SK-N-SH (cell line): Measurements from ENCODE around the gene GAS6. TPM values are rescaled to one million over a fixed set of nuclear protein-coding genes. Genes with fewer than 3 reads are reported as not detected.
A peak's percentile ranks its signal among the peaks of the same experiment; 100 is the strongest.

Experiments
- CTCF ChIA-PET: fragments of 300-600, 350-600 bp; formaldehyde crosslinking; extraction: SDS; loops from one replicate; lab custom pipeline; 2021; lab: Yijun Ruan, JAX
- POLR2A ChIA-PET: fragments of 350-600 bp; sonication (Branson Sonifier 250); formaldehyde crosslinking; extraction: SDS; loops from one replicate; lab custom pipeline; 2020; ENCODE audit warnings: antibody characterized with exemption, inconsistent platforms; lab: Yijun Ruan, JAX
- DNase-seq: peaks from one replicate; pipeline ENCODE4 v3.0.0; 2012
- H2AFZ ChIP-seq: fragments of 200-600 bp; sonication (generic); 2 replicates; pipeline ENCODE4 v1.8.1; 2016; ENCODE audit warnings: antibody characterized with exemption, mild to moderate bottlenecking, low read depth
- H3F3A ChIP-seq: fragments of 200-600 bp; sonication (generic); replicated peaks from 2 replicates; pipeline ENCODE3; 2016; ENCODE audit warnings: antibody characterized with exemption, mild to moderate bottlenecking; ENCODE audit not compliant: insufficient read depth
- H3K27ac ChIP-seq, 2 experiments: fragments of 200-500 bp in 1 of 2; fragments of 200-600 bp in 1 of 2; sonication (Bioruptor generic) in 1 of 2; sonication (generic), shearing (Covaris generic) in 1 of 2; 2 replicates each; pipeline versions ENCODE4 v1.5.1 to v1.6.1; 2014 to 2016; ENCODE audit warnings: low read depth in 2 of 2, inconsistent platforms in 1 of 2, low read length in 1 of 2, mild to moderate bottlenecking in 1 of 2, mixed read lengths in 1 of 2
- H3K27me3 ChIP-seq: fragments of 200-600 bp; sonication (generic), shearing (Covaris generic); 2 replicates; pipeline ENCODE4 v1.6.1; 2016; ENCODE audit warnings: mixed run types; ENCODE audit not compliant: insufficient read depth
- H3K36me3 ChIP-seq, 2 experiments: fragments of 200-500 bp in 1 of 2; fragments of 200-600 bp in 1 of 2; sonication (Bioruptor generic) in 1 of 2; sonication (generic) in 1 of 2; replicated peaks in 1 of 2; 2 replicates each; pipeline versions ENCODE3 to v1.5.1; 2014 to 2016; ENCODE audit warnings: low read length in 1 of 2, mild to moderate bottlenecking in 1 of 2; ENCODE audit not compliant: insufficient read depth in 2 of 2, control insufficient read depth in 1 of 2
- H3K4me1 ChIP-seq, 2 experiments: fragments of 200-500 bp in 1 of 2; fragments of 200-600 bp in 1 of 2; sonication (Bioruptor generic) in 1 of 2; sonication (generic), shearing (Covaris generic) in 1 of 2; 2 replicates each; pipeline versions ENCODE4 v1.5.1 to v1.6.1; 2014 to 2016; ENCODE audit warnings: low read depth in 1 of 2, low read length in 1 of 2, mixed run types in 1 of 2; ENCODE audit not compliant: insufficient read depth in 2 of 2, control insufficient read depth in 1 of 2
- H3K4me2 ChIP-seq: fragments of 200-600 bp; sonication (generic), shearing (Covaris generic); 2 replicates; pipeline ENCODE4 v1.6.1; 2017; ENCODE audit warnings: mixed run types
- H3K4me3 ChIP-seq, 2 experiments: fragments of 200-500 bp in 1 of 2; fragments of 200-600 bp in 1 of 2; sonication (Bioruptor generic) in 1 of 2; sonication (generic), shearing (Covaris generic) in 1 of 2; 2 replicates each; pipeline versions ENCODE4 v1.5.1 to v1.8.1; 2014 to 2016; ENCODE audit warnings: low read depth in 2 of 2, inconsistent platforms in 1 of 2, low read length in 1 of 2, mild to moderate bottlenecking in 1 of 2, mixed read lengths in 1 of 2, moderate library complexity in 1 of 2
- H3K79me2 ChIP-seq: fragments of 200-600 bp; sonication (generic); 2 replicates; pipeline ENCODE4 v1.8.1; 2017; ENCODE audit warnings: mild to moderate bottlenecking; ENCODE audit not compliant: insufficient read depth
- H3K9ac ChIP-seq: fragments of 200-600 bp; sonication (generic); 2 replicates; pipeline ENCODE4 v1.6.1; 2017; ENCODE audit warnings: mixed run types
- H3K9me2 ChIP-seq: fragments of 200-600 bp; sonication (generic); 2 replicates; pipeline ENCODE4 v1.6.1; 2017; ENCODE audit warnings: mixed run types
- H3K9me3 ChIP-seq: fragments of 200-600 bp; sonication (generic); 2 replicates; pipeline ENCODE4 v1.6.1; 2017; ENCODE audit warnings: mixed run types, mild to moderate bottlenecking, moderate library complexity
- H4K20me1 ChIP-seq: fragments of 200-600 bp; sonication (generic); 2 replicates; pipeline ENCODE4 v1.6.1; 2017; ENCODE audit warnings: mild to moderate bottlenecking, mixed run types; ENCODE audit not compliant: insufficient read depth
- CHD2 ChIP-seq: fragments of 150-350 bp; IDR thresholded peaks from 2 replicates; pipeline ENCODE4 v1.6.1; 2018; ENCODE audit warnings: low read length; ENCODE audit not compliant: partially characterized antibody
- ELF1 ChIP-seq: IDR thresholded peaks from 2 replicates; pipeline ENCODE4 v1.4.0; 2012
- FOSL2 ChIP-seq: IDR thresholded peaks from 2 replicates; pipeline ENCODE4 v1.4.0; 2012; ENCODE audit warnings: low read depth, mild to moderate bottlenecking, moderate library complexity, borderline replicate concordance
- FOXJ3 ChIP-seq: sonication (generic); formaldehyde crosslinking; IDR thresholded peaks from 2 replicates; pipeline ENCODE4 v1.5.1; 2020; ENCODE audit warnings: mild to moderate bottlenecking, missing genetic modification reagents
- GABPA ChIP-seq: IDR thresholded peaks from 2 replicates; pipeline ENCODE4 v1.4.0; 2012; ENCODE audit warnings: low read depth, mild to moderate bottlenecking
- GATA2 ChIP-seq: sonication (generic); formaldehyde crosslinking; IDR thresholded peaks from 2 replicates; pipeline ENCODE4 v1.5.0; 2020; ENCODE audit warnings: mild to moderate bottlenecking, missing genetic modification reagents
- JUND ChIP-seq: IDR thresholded peaks from 2 replicates; pipeline ENCODE4 v1.4.0; 2012
- MEF2A ChIP-seq: IDR thresholded peaks from 2 replicates; pipeline ENCODE4 v1.4.0; 2012; ENCODE audit warnings: low read depth, borderline replicate concordance
- NFIC ChIP-seq: IDR thresholded peaks from 2 replicates; pipeline ENCODE4 v1.4.0; 2012; ENCODE audit warnings: borderline replicate concordance
- NRF1 ChIP-seq: IDR thresholded peaks from 2 replicates; pipeline ENCODE4 v1.6.1; 2012; ENCODE audit warnings: low read depth, mild to moderate bottlenecking, low read length
- POLR2AphosphoS5 ChIP-seq: IDR thresholded peaks from 2 replicates; pipeline ENCODE4 v1.6.1; 2012; ENCODE audit warnings: low read depth, low read length
- RXRA ChIP-seq: IDR thresholded peaks from 2 replicates; pipeline ENCODE4 v1.4.0; 2012; ENCODE audit warnings: low read depth, mild to moderate bottlenecking, borderline replicate concordance
- TCF12 ChIP-seq: IDR thresholded peaks from 2 replicates; pipeline ENCODE4 v1.4.0; 2012
- TEAD4 ChIP-seq: IDR thresholded peaks from 2 replicates; pipeline ENCODE4 v1.4.0; 2012; ENCODE audit warnings: mild to moderate bottlenecking, borderline replicate concordance; ENCODE audit not compliant: insufficient read depth
- WGBS: methylation state at CpG from one replicate; pipeline ENCODE4 v1.1.6; 2017; ENCODE audit warnings: low lambda C conversion rate; 5-methylcytosine and 5-hydroxymethylcytosine counted together
- polyA plus RNA-seq, 3 experiments: library from polyadenylated mRNA; depleted of rRNA; stranded (reverse); fragments of >200 nt; gene quantifications; 2 replicates each; pipeline ENCODE4 v1.2.3, GENCODE V29; 2012
- TF ChIP-seq, protein P1 (sequence below): fragments of 200-600 bp; sonication (generic); IDR thresholded peaks from 2 replicates; pipeline ENCODE4 v1.6.1; 2017; ENCODE audit warnings: antibody characterized with exemption, mild to moderate bottlenecking, moderate library complexity
- TF ChIP-seq, protein P2 (sequence below): IDR thresholded peaks from 2 replicates; pipeline ENCODE4 v1.4.0; 2012; ENCODE audit warnings: low read depth
- TF ChIP-seq, protein P3 (sequence below): fragments of 150-350 bp; IDR thresholded peaks from 2 replicates; pipeline ENCODE4 v1.6.1; 2016; ENCODE audit warnings: mild to moderate bottlenecking, low read depth, low read length
- TF ChIP-seq, protein P4 (sequence below): fragments of 150-350 bp; IDR thresholded peaks from 2 replicates; pipeline ENCODE4 v1.6.1; 2017; ENCODE audit warnings: antibody characterized with exemption, low read length, low read depth, borderline replicate concordance
- TF ChIP-seq, protein P5 (sequence below): IDR thresholded peaks from 2 replicates; pipeline ENCODE4; 2012

The GAS6 gene
- polyA plus RNA-seq, 1 of the 3 experiments (the other 2 are of a cell fraction) = 380 TPM

DNA sequence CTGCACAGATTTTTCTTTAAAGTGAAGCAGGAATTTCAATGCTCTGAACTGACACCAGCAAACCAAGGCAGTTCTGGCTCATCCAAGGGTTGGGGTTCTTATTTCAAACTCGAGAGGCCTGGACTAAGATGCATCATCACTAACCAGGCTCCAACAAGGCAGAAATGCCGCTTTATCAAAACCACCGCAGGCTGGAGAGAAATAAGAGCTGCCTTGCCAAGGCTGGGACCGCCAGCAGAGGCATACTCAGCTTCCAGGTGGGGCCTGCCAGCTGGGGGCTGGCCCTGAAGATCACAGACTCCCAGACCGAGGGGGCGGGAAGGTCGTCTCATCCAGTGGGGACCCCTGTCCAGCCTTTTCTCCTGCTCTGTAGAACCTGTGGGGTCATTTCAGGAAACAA is 37.4 kb upstream of the GAS6 start (continued):
- TF ChIP-seq, protein P1, sequence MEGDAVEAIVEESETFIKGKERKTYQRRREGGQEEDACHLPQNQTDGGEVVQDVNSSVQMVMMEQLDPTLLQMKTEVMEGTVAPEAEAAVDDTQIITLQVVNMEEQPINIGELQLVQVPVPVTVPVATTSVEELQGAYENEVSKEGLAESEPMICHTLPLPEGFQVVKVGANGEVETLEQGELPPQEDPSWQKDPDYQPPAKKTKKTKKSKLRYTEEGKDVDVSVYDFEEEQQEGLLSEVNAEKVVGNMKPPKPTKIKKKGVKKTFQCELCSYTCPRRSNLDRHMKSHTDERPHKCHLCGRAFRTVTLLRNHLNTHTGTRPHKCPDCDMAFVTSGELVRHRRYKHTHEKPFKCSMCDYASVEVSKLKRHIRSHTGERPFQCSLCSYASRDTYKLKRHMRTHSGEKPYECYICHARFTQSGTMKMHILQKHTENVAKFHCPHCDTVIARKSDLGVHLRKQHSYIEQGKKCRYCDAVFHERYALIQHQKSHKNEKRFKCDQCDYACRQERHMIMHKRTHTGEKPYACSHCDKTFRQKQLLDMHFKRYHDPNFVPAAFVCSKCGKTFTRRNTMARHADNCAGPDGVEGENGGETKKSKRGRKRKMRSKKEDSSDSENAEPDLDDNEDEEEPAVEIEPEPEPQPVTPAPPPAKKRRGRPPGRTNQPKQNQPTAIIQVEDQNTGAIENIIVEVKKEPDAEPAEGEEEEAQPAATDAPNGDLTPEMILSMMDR = no peak

DNA sequence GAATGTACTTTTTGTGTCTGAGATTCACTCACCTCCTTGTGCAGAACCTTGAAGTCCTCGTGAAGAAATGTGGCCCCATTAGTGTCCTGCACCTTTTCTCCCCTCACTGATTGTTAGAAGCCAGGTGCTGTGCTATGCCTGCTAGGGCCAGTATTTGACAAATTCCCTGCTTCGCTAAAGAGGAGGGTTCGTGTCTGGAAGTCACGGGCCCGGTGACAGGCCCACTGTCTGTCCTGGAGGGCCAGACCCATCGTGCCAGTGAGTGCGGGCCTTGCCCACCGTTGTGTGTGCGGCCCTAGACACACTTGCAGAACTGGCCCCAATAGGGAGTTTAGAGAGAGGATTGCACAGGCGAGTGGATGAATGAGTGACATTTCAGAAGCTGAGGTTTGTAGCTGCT is 36.8 kb upstream of the GAS6 start:
- Histone ChIP-seq H3K27me3 (no peaks in the 10 kb centered on the region), H3K9ac (no peak overlapping the region), H3K4me3 (no peak overlapping the region), H2AFZ (no peak overlapping the region), H3K27ac (peak overlapping the region in 1 of 2 experiments; percentile 15; a peak in 1 of 4 replicates), H3K36me3 (no peaks in the 10 kb centered on the region), H3K79me2 (no peaks in the 10 kb centered on the region), H4K20me1 (no peaks in the 10 kb centered on the region), H3K4me2 (no peak overlapping the region), H3K4me1 (peaks cover 0 to 28% of the 10 kb centered on the region in 2 experiments; a peak in 2 of 4 replicates), H3K9me2 (no peaks in the 10 kb centered on the region), H3F3A (peaks cover 33% of the 10 kb centered on the region), H3K9me3 (no peaks in the 10 kb centered on the region)
- ChIA-PET CTCF (interaction anchor here (0.6 kb wide), 1 partner anchor 28 kb away, joined by 3 read pairs; no protein-coding TSS in a partner anchor), POLR2A (no interaction called here)
- TF ChIP-seq FOXJ3 (CRISPR knock-in tag) (no peak), JUND (no peak), GABPA (no peak), ELF1 (no peak), FOSL2 (no peak), CHD2 (no peak), TEAD4 (no peak)
- TF ChIP-seq, protein P2, sequence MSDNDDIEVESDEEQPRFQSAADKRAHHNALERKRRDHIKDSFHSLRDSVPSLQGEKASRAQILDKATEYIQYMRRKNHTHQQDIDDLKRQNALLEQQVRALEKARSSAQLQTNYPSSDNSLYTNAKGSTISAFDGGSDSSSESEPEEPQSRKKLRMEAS = no peak
- WGBS = 85% methylated on average over 10 of the region's 10 CpGs
- DNase-seq = no peak

DNA sequence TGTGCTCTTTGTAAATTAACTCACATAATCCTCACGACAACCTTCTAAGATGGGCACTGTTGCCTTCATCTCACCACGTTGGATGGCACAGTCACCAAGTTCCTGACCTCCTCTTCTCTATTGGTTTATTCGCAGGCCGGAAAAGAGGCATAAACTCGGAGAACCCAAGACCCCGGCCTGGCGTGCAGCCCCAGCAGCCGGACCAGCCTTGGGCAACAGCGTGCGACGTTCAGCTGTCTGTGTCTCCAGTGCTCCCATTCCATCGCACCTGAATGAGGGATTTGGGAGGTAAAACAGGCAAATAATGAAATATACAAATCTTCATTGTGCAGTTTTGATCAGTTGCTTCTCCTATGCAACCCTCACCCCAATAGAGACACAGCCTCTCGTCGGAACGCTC is 34.5 kb upstream of the GAS6 start:
- H3K4me1 ChIP-seq = peaks cover 0 to 32% of the 10 kb centered on the region in 2 experiments; a peak in 2 of 4 replicates
- H3K9me3 ChIP-seq = 0 out of 2 replicates have a peak, but pooled peaks cover 3% of the 10 kb centered on the region
- H3K4me3 ChIP-seq = no peak overlapping the region
- ChIA-PET CTCF (no interaction called here), POLR2A (no interaction called here)
- H4K20me1 ChIP-seq = no peaks in the 10 kb centered on the region
- no peak overlapping the region for H3K9ac ChIP-seq
- no peaks in the 10 kb centered on the region for H3K9me2 ChIP-seq
- H3K79me2 ChIP-seq = no peaks in the 10 kb centered on the region
- peaks cover 35% of the 10 kb centered on the region for H3F3A ChIP-seq
- H3K4me2 ChIP-seq = no peak overlapping the region
- WGBS = 92% methylated on average over 15 of the region's 15 CpGs
- H3K27ac ChIP-seq = no peak overlapping the region
- DNase-seq = no peak
- H3K36me3 ChIP-seq = no peaks in the 10 kb centered on the region
- H2AFZ ChIP-seq = no peak overlapping the region
- H3K27me3 ChIP-seq = no peaks in the 10 kb centered on the region
- TF ChIP-seq NFIC (no peak), GATA2 (CRISPR knock-in tag) (no peak), NRF1 (no peak), POLR2AphosphoS5 (no peak), FOSL2 (no peak), RXRA (no peak), TCF12 (no peak), MEF2A (no peak)
- TF ChIP-seq, protein P2 = no peak
- TF ChIP-seq, protein P3, sequence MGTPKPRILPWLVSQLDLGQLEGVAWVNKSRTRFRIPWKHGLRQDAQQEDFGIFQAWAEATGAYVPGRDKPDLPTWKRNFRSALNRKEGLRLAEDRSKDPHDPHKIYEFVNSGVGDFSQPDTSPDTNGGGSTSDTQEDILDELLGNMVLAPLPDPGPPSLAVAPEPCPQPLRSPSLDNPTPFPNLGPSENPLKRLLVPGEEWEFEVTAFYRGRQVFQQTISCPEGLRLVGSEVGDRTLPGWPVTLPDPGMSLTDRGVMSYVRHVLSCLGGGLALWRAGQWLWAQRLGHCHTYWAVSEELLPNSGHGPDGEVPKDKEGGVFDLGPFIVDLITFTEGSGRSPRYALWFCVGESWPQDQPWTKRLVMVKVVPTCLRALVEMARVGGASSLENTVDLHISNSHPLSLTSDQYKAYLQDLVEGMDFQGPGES = no peak
- TF ChIP-seq, protein P1 = no peak
- TF ChIP-seq, protein P4, sequence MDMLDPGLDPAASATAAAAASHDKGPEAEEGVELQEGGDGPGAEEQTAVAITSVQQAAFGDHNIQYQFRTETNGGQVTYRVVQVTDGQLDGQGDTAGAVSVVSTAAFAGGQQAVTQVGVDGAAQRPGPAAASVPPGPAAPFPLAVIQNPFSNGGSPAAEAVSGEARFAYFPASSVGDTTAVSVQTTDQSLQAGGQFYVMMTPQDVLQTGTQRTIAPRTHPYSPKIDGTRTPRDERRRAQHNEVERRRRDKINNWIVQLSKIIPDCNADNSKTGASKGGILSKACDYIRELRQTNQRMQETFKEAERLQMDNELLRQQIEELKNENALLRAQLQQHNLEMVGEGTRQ = no peak
- TF ChIP-seq, protein P5, sequence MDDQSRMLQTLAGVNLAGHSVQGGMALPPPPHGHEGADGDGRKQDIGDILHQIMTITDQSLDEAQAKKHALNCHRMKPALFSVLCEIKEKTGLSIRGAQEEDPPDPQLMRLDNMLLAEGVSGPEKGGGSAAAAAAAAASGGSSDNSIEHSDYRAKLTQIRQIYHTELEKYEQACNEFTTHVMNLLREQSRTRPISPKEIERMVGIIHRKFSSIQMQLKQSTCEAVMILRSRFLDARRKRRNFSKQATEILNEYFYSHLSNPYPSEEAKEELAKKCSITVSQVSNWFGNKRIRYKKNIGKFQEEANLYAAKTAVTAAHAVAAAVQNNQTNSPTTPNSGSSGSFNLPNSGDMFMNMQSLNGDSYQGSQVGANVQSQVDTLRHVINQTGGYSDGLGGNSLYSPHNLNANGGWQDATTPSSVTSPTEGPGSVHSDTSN = no peak
